H9 (cell line): ENCODE results near the gene ZNHIT3. TPM values are rescaled to one million over a fixed set of nuclear protein-coding genes. Genes with fewer than 3 reads are reported as not detected.

Source experiments
- DNase-seq: peaks from one replicate; pipeline ENCODE4 v3.0.0-alpha.2; 2017
- H2AFZ ChIP-seq: one replicate; pipeline ENCODE4 v1.6.1; 2013; ENCODE audit warnings: mild to moderate bottlenecking, low read length, control low read depth, moderate library complexity
- H2AK5ac ChIP-seq: 2 replicates; pipeline ENCODE4 v1.6.1; 2013; ENCODE audit warnings: low read length, control low read depth, mixed read lengths; ENCODE audit not compliant: insufficient read length
- H2BK120ac ChIP-seq: one replicate; pipeline ENCODE4 v1.6.1; 2013; ENCODE audit warnings: low read depth, mild to moderate bottlenecking, low read length, control low read depth, inconsistent platforms; ENCODE audit not compliant: poor library complexity, severe bottlenecking
- H2BK12ac ChIP-seq: 2 replicates; pipeline ENCODE4 v1.6.1; 2013; ENCODE audit warnings: low read length, control low read depth, mixed read lengths, low read depth; ENCODE audit not compliant: insufficient read length
- H2BK15ac ChIP-seq: 2 replicates; pipeline ENCODE4 v1.6.1; 2013; ENCODE audit warnings: low read depth, low read length, control low read depth
- H2BK20ac ChIP-seq: one replicate; pipeline ENCODE4 v1.6.1; 2013; ENCODE audit warnings: low read depth, mild to moderate bottlenecking, low read length, control low read depth, inconsistent platforms; ENCODE audit not compliant: poor library complexity, severe bottlenecking
- H2BK5ac ChIP-seq: 2 replicates; pipeline ENCODE4 v1.6.1; 2013; ENCODE audit warnings: low read length, control low read depth, mixed read lengths; ENCODE audit not compliant: insufficient read length
- H3K14ac ChIP-seq: 2 replicates; pipeline ENCODE4 v1.6.1; 2013; ENCODE audit warnings: low read length, control low read depth; ENCODE audit not compliant: insufficient read depth
- H3K18ac ChIP-seq: 2 replicates; pipeline ENCODE4 v1.6.1; 2013; ENCODE audit warnings: low read depth, mild to moderate bottlenecking, mixed read lengths, low read length, control low read depth; ENCODE audit not compliant: insufficient read length
- H3K23ac ChIP-seq: 2 replicates; pipeline ENCODE4 v1.6.1; 2013; ENCODE audit warnings: low read length, control low read depth, mixed read lengths, low read depth; ENCODE audit not compliant: insufficient read length
- H3K23me2 ChIP-seq: 2 replicates; pipeline ENCODE4 v1.6.1; 2013; ENCODE audit warnings: low read depth, mild to moderate bottlenecking, mixed read lengths, low read length, control low read depth; ENCODE audit not compliant: insufficient read length, poor library complexity, severe bottlenecking
- H3K27ac ChIP-seq: 2 replicates; pipeline ENCODE4 v1.5.1; 2013; ENCODE audit warnings: low read length, control low read depth, mixed read lengths, low read depth; ENCODE audit not compliant: insufficient read length
- H3K27me3 ChIP-seq: 2 replicates; pipeline ENCODE4 v1.6.1; 2013; ENCODE audit warnings: low read length, control low read depth, inconsistent platforms; ENCODE audit not compliant: insufficient read depth
- H3K4ac ChIP-seq: 2 replicates; pipeline ENCODE4 v1.6.1; 2013; ENCODE audit warnings: low read depth, mild to moderate bottlenecking, control low read depth, inconsistent platforms, low read length, moderate library complexity
- H3K4me1 ChIP-seq: 2 replicates; pipeline ENCODE4 v1.6.1; 2013; ENCODE audit warnings: low read length, control low read depth, inconsistent platforms; ENCODE audit not compliant: insufficient read depth
- H3K4me2 ChIP-seq: 2 replicates; pipeline ENCODE4 v1.6.1; 2013; ENCODE audit warnings: low read length, control low read depth, mixed read lengths; ENCODE audit not compliant: insufficient read length, insufficient read depth
- H3K56ac ChIP-seq: 2 replicates; pipeline ENCODE4 v1.6.1; 2013; ENCODE audit warnings: low read depth, mild to moderate bottlenecking, mixed read lengths, low read length, control low read depth; ENCODE audit not compliant: insufficient read length
- H3K79me1 ChIP-seq: 2 replicates; pipeline ENCODE4 v1.6.1; 2013; ENCODE audit warnings: low read depth, mild to moderate bottlenecking, moderate library complexity, low read length, control low read depth, inconsistent platforms; ENCODE audit not compliant: insufficient read depth, poor library complexity, severe bottlenecking
- H3K79me2 ChIP-seq: 2 replicates; pipeline ENCODE4 v1.6.1; 2013; ENCODE audit warnings: low read length, control low read depth, inconsistent platforms; ENCODE audit not compliant: insufficient read depth
- H3K9ac ChIP-seq: 2 replicates; pipeline ENCODE4 v1.6.1; 2013; ENCODE audit warnings: low read length, control low read depth, mixed read lengths; ENCODE audit not compliant: insufficient read length; ENCODE audit errors: extremely low read depth
- H3K9me3 ChIP-seq: one replicate; pipeline ENCODE4 v1.6.1; 2013; ENCODE audit warnings: low read depth, low read length, inconsistent platforms; ENCODE audit not compliant: control insufficient read depth
- H3T11ph ChIP-seq: one replicate; pipeline ENCODE4 v1.6.1; 2013; ENCODE audit warnings: mild to moderate bottlenecking, low read length, control low read depth, inconsistent platforms
- H4K20me1 ChIP-seq: one replicate; pipeline ENCODE4 v1.6.1; 2013; ENCODE audit not compliant: control insufficient read depth, insufficient read length, insufficient read depth
- H4K5ac ChIP-seq: 2 replicates; pipeline ENCODE4 v1.6.1; 2013; ENCODE audit warnings: low read depth, mild to moderate bottlenecking, mixed read lengths, low read length, control low read depth; ENCODE audit not compliant: insufficient read length
- H4K8ac ChIP-seq: replicated peaks from 2 replicates; pipeline ENCODE4 v1.6.1; 2013; ENCODE audit warnings: low read length, control low read depth, mixed read lengths, low read depth; ENCODE audit not compliant: insufficient read length
- H4K91ac ChIP-seq: 2 replicates; pipeline ENCODE4 v1.6.1; 2013; ENCODE audit warnings: low read depth, mild to moderate bottlenecking, moderate library complexity, mixed read lengths, low read length, control low read depth; ENCODE audit not compliant: insufficient read length
- H3K27ac Mint-ChIP-seq, 3 experiments: 2 replicates in 2 of 3; 3 replicates in 1 of 3; pipeline ENCODE4 v1.8.0; 2020 to 2021; ENCODE audit warnings: mixed read lengths in 3 of 3, mild to moderate bottlenecking in 1 of 3, moderate library complexity in 1 of 3
- H3K27me3 Mint-ChIP-seq: 2 replicates; pipeline ENCODE4 v1.8.0; 2021; ENCODE audit warnings: low read depth, mild to moderate bottlenecking, moderate library complexity, mixed read lengths
- H3K36me3 Mint-ChIP-seq, 3 experiments: 2 replicates in 2 of 3; 3 replicates in 1 of 3; pipeline ENCODE4 v1.8.0; 2020 to 2021; ENCODE audit warnings: low read depth in 3 of 3, mixed read lengths in 3 of 3; ENCODE audit not compliant: insufficient read depth in 1 of 3
- H3K4me1 Mint-ChIP-seq, 2 experiments: 2 replicates each; pipeline ENCODE4 v1.8.0; 2020; ENCODE audit warnings: mixed read lengths in 2 of 2
- H3K4me3 Mint-ChIP-seq, 2 experiments: 2 replicates in 1 of 2; 3 replicates in 1 of 2; pipeline ENCODE4 v1.8.0; 2020 to 2021; ENCODE audit warnings: mild to moderate bottlenecking in 2 of 2, mixed read lengths in 2 of 2, moderate library complexity in 1 of 2
- H3K9me3 Mint-ChIP-seq, 2 experiments: 2 replicates in 1 of 2; 3 replicates in 1 of 2; pipeline ENCODE4 v1.8.0; 2020; ENCODE audit warnings: mild to moderate bottlenecking in 2 of 2, mixed read lengths in 2 of 2, moderate library complexity in 1 of 2
- CTCF ChIP-seq: fragments of 200-600 bp; sonication (generic); conservative IDR thresholded peaks from 3 replicates; pipeline ENCODE4 v1.8.0; 2021; ENCODE audit warnings: antibody characterized with exemption, mild to moderate bottlenecking
- WGBS: extraction: QIAGEN DNeasy Blood & Tissue Kit; methylation state at CpG from one replicate; pipeline ENCODE4 v1.1.7; 2013; ENCODE audit warnings: missing lambda C conversion rate, low lambda C conversion rate, mixed read lengths; ENCODE audit not compliant: insufficient read length; ENCODE audit errors: extremely low coverage; 5-methylcytosine and 5-hydroxymethylcytosine counted together
- total RNA-seq: library from RNA; stranded (reverse); gene quantifications from 2 replicates; pipeline ENCODE4 v1.2.1, GENCODE V29; 2021

ZNHIT3 gene
- total RNA-seq, 1 experiment from 2014 or later: 64.7 TPM

GRCh38 chr17:36545077-36545464 lies 58.6 kb downstream of the ZNHIT3 start:
- Histone ChIP-seq H3K27ac (no peak overlapping the region), H3K56ac (no peak overlapping the region), H3K23ac (no peak overlapping the region), H2BK15ac (no peak overlapping the region), H2BK20ac (no peak overlapping the region), H3T11ph (no peak overlapping the region), H4K91ac (no peak overlapping the region), H3K27me3 (no peaks in the 10 kb centered on the region), H3K79me1 (no peaks in the 10 kb centered on the region), H4K20me1 (no peaks in the 10 kb centered on the region), H2BK5ac (no peak overlapping the region), H4K8ac (no peak overlapping the region), H3K79me2 (peaks cover 13% of the 10 kb centered on the region; the same call in 1 of the 2 replicates), H3K9me3 (no peaks in the 10 kb centered on the region), H2BK120ac (no peak overlapping the region), H3K4ac (no peak overlapping the region), H3K23me2 (peaks cover 5% of the 10 kb centered on the region), H2AFZ (no peak overlapping the region), H3K9ac (peak overlapping the region; percentile 68), H3K18ac (peak overlapping the region; percentile 22), H3K4me1 (no peaks in the 10 kb centered on the region), H2BK12ac (no peak overlapping the region), H3K4me2 (peak overlapping the region; percentile 65), H4K5ac (no peak overlapping the region), H3K14ac (0 out of 2 replicates have a peak overlapping the region, but pooled peaks have one; percentile 68), H2AK5ac (no peak overlapping the region)
- no peak for DNase-seq
- Mint-ChIP-seq H3K36me3 (peaks cover 0 to 12% (median 2%) of the 10 kb centered on the region in 3 experiments; a peak in 6 of 7 replicates), H3K4me3 (peak overlapping the region; percentile 87 to 97), H3K4me1 (peaks cover 15 to 18% of the 10 kb centered on the region in 2 experiments), H3K27me3 (no peaks in the 10 kb centered on the region), H3K9me3 (no peaks in the 10 kb centered on the region), H3K27ac (peak overlapping the region; percentile 87 to 94 (median 94); a peak in 4 of 7 replicates)
- no peak for TF ChIP-seq CTCF
- WGBS: no CpG with 5 or more reads among the region's 38 CpGs

Other genes starting within 250 kb of the ZNHIT3 start
- gene TBC1D3I, start 222.1 kb upstream of the ZNHIT3 start, total RNA-seq: 0.35 TPM in 1 of 2 replicates, not detected in the other
- gene TBC1D3G, start 162.8 kb upstream of the ZNHIT3 start, total RNA-seq: not detected in 2 replicates
- gene TBC1D3H, start 98.2 kb upstream of the ZNHIT3 start, total RNA-seq: not detected in 2 replicates
- gene MYO19, start 48.2 kb downstream of the ZNHIT3 start, total RNA-seq: 134 and 144 TPM in 2 replicates
- 24.6 and 26.2 TPM in 2 replicates for gene PIGW, start 48.3 kb downstream of the ZNHIT3 start, total RNA-seq
- gene GGNBP2, start 58.2 kb downstream of the ZNHIT3 start, total RNA-seq: 52.8 and 55.6 TPM in 2 replicates
- gene DHRS11, start 105.2 kb downstream of the ZNHIT3 start, total RNA-seq: 27.4 and 27.9 TPM in 2 replicates
- gene MRM1, start 114.9 kb downstream of the ZNHIT3 start, total RNA-seq: 10.3 and 11.6 TPM in 2 replicates